HG02678 (cell line): Measurements from ENCODE around the gene FAM240B.

Experiments used
- ATAC-seq: cut with Tn5 transposase; IDR thresholded peaks from one replicate; pipeline ENCODE4 v1.9.1; 2021; ENCODE audit warnings: mild to moderate bottlenecking, moderate library complexity; ENCODE audit not compliant: unreplicated experiment

FAM240B gene

GRCh38 chr9:38671372-38671731, 48.6 kb downstream of the FAM240B start:
- ATAC-seq: no peak

- no peak for ATAC-seq
These were observed 49.2 kb downstream of the FAM240B start for GRCh38 chr9:38670542-38671371.

- ATAC-seq: no peak
These were observed 51.0 kb downstream of the FAM240B start for GRCh38 chr9:38668791-38669466.

GRCh38 chr9:38662763-38663593, 57.0 kb downstream of the FAM240B start:
- ATAC-seq: no peak

- ATAC-seq: no peak
These were observed 60.4 kb downstream of the FAM240B start for GRCh38 chr9:38659538-38659937.

- no peak for ATAC-seq
These were observed 63.0 kb downstream of the FAM240B start for GRCh38 chr9:38656896-38657295.

GRCh38 chr9:38652486-38652885, 67.4 kb downstream of the FAM240B start:
- no peak for ATAC-seq

- ATAC-seq: no peak
These were observed 67.9 kb downstream of the FAM240B start for GRCh38 chr9:38652044-38652443.

- ATAC-seq: no peak
These were observed 68.4 kb downstream of the FAM240B start for GRCh38 chr9:38651400-38652042.

GRCh38 chr9:38650564-38650963, 69.4 kb downstream of the FAM240B start:
- no peak for ATAC-seq

GRCh38 chr9:38649731-38650363, 70.1 kb downstream of the FAM240B start:
- ATAC-seq: no peak

GRCh38 chr9:38644601-38645000, 75.3 kb downstream of the FAM240B start:
- ATAC-seq: no peak
